Right ventricle myocardium superior (tissue), 1 donor: Measurements from ENCODE around the gene AAMDC. TPM values are rescaled to one million over a fixed set of nuclear protein-coding genes. Genes with fewer than 3 reads are reported as not detected.
"Not testable (repeated sequence)": the region's sequence is repeated elsewhere in the genome, so short reads cannot be mapped to it uniquely, and the experiment has no call there.

ENCODE experiments used
- ATAC-seq: fragments of 200-7000 bp; cut with Tn5 transposase; one replicate; pipeline ENCODE4 v1.9.1; 2020; ENCODE audit warnings: mild to moderate bottlenecking; ENCODE audit not compliant: poor library complexity
- DNase-seq: peaks from one replicate; pipeline ENCODE4 v3.0.0-alpha.2; 2020
- intact Hi-C: fragments of 100-400 bp; cut with DNase I; formaldehyde crosslinking; loops from one replicate; pipeline ENCODE4 v1.11.2; 2022
- total RNA-seq: library from RNA; stranded (reverse); fragmentation: NEBNext Ultra II Directional; extraction: Animal tissue kit (Norgen Biotek cat#: 25700); gene quantifications from one replicate; pipeline ENCODE4 v1.2.1, GENCODE V29; 2021
- donor health status: DM: no; HTN: yes; CAD: no; lungs with severe emphysema.

AAMDC gene
- total RNA-seq, 1 donor from 2014 or later: 127 TPM

DNA sequence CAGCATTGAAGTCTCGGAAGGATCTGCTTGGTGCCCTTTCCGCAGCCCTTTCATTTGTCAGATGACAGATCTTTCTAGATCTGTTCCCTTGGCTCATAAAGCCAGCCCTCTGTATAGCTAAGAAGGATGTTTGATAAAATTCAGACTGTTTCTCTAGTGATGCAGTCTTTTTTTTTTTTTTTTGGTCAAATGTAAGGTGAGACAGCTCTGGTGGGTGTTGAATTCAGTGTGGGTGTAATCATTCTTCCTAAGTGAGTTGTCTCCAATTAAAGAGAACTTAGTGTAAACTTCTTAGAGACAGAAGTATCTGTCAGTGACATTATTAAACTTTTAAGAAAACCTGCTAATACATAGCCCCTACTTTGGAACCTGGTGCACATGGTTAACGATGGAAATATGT lies 53.3 kb downstream of the AAMDC start:
- intact Hi-C loops: no loop called here
- no peak for ATAC-seq
- no peak for DNase-seq

- DNase-seq: no peak
- intact Hi-C loops: no loop called here
- no peak for ATAC-seq
Observed at GRCh38 chr11:77876045-77876444, 55.1 kb downstream of the AAMDC start.

GRCh38 chr11:77878247-77878646 lies 57.3 kb downstream of the AAMDC start:
- intact Hi-C loops, DNase-seq: not testable (repeated sequence)
- ATAC-seq: peak; percentile 71

- peak; percentile 81 for ATAC-seq
- intact Hi-C loops: no loop called here
- DNase-seq: peak; percentile 83
Observed at GRCh38 chr11:77879218-77879617, 58.3 kb downstream of the AAMDC start.

DNA sequence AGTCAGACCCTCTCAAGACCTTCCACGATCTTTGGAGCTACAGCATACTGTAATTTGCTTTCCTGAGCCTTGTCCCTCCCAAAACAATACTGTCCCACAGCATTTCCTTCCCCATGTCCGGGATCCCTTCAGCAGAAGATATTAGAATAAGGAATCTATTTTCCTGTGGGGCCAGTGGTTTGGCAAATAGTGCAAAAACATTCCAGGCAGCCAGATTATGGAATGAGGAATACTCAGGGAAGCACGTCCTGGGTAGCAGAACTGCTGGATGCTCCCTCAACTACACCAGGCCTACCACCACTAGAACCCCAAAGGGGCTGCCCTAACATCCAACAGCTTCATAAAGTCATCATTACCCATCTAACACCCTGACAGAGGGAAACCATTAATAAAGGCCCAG lies 61.5 kb downstream of the AAMDC start:
- DNase-seq: no peak
- intact Hi-C loops: no loop called here
- ATAC-seq: no peak

GRCh38 chr11:77883775-77884174 lies 62.8 kb downstream of the AAMDC start:
- DNase-seq: no peak
- no peak for ATAC-seq
- intact Hi-C loops: no loop called here

DNA sequence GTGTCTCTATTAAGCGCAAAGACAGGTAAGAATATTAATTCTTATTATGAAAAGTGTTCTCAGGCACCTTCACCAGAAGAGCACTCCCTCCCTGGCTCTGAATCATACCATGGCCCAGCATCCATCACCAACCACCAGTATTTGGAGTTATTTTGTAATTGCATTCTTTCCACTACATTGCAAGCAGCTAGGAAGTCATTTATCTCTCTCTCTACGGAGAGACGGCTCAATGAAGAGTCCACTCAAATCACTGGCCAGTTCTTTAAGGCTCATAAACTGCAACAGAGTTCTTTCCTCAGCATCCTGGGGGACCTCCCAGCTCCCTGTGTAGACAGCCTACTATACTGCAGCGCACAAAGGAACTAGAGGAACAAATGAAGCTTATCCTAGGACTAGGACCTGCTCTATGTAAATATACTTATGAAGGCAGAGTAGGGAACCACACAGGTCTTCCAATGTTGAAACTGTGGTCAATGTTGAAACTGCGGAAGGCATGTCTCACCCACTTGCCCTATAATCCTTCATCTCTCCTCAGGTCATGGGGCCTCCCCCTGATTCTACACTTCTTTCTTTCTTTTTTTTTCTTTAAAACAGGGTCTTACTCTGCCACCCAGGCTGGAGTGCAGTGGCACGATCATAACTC lies 63.4 kb downstream of the AAMDC start:
- no peak for ATAC-seq
- DNase-seq: no peak
- intact Hi-C loops: no loop called here

DNA sequence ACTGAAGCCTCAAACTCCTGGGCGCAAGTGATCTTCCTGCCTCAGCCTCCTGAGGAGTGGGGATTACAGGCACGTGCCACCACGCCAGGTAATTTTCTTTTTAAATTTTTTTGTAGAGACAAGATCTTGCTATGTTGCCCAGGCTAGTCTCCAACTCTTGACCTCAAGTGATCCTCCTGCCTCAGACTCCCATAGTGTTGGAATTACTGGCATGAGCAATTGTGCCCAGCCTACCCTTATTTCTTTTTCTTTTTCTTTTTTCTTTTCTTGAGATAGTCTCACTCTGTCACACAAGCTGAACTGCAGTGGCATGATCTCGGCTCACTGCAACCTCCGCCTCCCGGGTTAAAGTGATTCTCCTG lies 63.9 kb downstream of the AAMDC start:
- no peak for DNase-seq
- ATAC-seq: no peak
- intact Hi-C loops: no loop called here

- intact Hi-C loops: no loop called here
- DNase-seq (no peak), ATAC-seq (no peak)
Observed at GRCh38 chr11:77886401-77886800, 65.5 kb downstream of the AAMDC start.

GRCh38 chr11:77889045-77889444 lies 68.1 kb downstream of the AAMDC start:
- intact Hi-C loops, DNase-seq, ATAC-seq: not testable (repeated sequence)

- DNase-seq, ATAC-seq, intact Hi-C loops: not testable (repeated sequence)
Observed at GRCh38 chr11:77890100-77890614, 69.2 kb downstream of the AAMDC start.

DNA sequence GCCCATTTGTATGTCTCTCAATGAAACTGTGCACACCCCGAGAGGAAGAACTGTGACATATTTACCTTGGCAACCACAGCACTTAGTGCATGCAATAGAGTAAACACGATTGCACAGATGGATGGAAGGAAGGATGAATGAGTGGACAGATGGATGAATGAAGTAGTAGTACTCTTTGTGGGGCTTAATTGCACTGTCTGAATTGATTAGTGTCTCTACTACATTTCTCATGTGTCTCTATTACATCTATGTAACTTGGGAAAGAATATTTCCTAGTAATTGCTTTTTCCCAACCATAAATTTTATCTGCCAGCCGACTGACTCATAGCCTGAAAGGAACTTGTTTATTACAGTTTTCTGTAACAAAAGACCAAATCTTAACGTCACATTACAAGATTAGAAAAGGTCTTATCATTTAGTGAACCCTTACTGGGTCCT lies 69.7 kb downstream of the AAMDC start:
- ATAC-seq, intact Hi-C loops, DNase-seq: not testable (repeated sequence)

DNA sequence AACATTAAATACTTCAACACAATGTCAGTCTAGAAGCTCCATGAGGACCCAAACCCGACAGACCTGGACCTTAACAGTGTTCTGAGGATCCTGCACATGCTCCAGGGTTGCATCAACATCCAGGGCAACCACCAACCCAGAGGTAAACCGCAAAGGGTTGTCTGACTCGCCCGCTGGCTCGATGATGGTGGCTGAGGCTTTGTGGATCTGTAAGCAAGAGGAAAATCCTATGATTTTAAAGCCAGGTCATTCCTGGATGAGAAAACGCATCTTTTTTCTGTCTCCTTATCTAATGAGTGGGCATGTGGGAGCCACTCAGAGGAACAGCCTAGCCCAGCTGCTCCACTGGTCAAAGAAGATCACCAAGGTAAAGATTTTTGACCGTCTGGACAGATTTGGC lies 70.3 kb downstream of the AAMDC start:
- DNase-seq, ATAC-seq, intact Hi-C loops: not testable (repeated sequence)

DNA sequence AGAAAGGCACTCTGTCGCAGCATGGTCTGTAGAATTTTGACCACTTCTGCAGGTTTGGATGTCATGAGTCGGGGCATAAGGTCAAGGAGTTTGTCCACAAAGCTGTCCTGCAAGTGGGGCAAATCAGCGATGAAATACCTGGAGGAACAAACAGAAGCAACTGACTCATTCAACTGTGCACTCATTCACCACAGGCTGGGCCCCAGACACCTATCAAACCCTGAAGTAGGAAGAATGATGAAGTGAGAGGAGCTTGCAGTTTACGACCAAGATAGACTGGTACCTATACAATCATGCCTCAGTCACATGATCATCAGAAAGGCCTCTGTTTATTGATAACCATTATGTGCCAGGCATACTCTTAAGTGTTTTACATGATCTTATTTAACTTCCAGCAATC lies 70.8 kb downstream of the AAMDC start:
- ATAC-seq, DNase-seq, intact Hi-C loops: not testable (repeated sequence)

DNA sequence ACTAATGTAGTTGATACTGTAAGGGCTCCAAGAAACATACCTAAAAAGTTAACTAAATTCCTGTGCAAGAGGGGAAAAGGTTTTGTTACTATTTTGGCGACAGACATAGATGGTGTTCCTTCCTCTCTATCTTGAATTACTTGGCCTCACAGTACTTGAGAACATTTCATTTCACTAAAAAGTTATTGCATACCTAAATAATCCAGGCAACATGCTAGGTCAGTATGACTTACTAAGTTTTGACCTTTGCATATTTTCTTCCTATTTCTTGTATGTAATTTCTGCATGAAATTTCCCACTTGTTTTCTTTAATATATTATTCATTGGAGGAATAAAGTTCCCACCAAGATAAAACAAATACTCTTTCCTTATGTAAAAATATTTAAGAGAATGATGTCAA lies 74.0 kb downstream of the AAMDC start:
- ATAC-seq, intact Hi-C loops, DNase-seq: not testable (repeated sequence)

- ATAC-seq (no peak), DNase-seq (no peak)
- intact Hi-C loops: no loop called here
Observed at GRCh38 chr11:77908835-77909234, 87.9 kb downstream of the AAMDC start.

- DNase-seq (no peak), ATAC-seq (no peak)
- intact Hi-C loops: no loop called here
Observed at GRCh38 chr11:77909277-77909676, 88.3 kb downstream of the AAMDC start.

GRCh38 chr11:77910828-77911227 lies 89.9 kb downstream of the AAMDC start:
- DNase-seq, ATAC-seq, intact Hi-C loops: not testable (repeated sequence)

DNA sequence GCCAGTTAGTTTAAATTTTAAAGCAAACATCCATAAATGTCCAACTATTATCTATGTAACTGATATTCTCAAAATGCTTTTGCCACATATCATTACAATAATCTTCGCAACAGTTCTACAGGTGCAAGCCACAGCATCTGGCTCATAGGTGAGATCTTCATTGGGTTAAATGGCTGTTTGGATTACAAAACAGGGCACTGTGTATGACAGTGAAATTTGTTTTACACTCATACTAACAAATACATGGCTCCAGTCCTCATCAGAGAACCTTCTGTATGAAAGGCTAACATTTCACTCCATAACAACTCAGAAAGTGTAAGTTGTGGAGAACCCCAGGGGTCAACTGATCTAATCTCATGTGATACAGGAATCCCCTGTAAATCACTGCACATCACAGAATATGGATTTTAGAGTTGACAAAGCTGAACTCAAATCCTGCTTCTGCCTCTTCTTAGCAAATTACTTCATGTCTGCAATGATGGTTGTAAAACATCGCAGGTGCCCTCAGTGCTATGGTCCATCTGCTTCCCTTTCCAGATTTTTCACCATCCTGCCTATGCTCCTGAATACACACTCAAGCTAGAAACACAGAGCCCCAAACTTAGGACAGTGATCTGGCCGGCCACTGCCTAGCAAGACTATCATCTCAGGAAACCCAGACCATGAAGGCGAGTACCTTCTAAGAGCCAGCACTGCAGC lies 92.8 kb downstream of the AAMDC start:
- DNase-seq, intact Hi-C loops, ATAC-seq: not testable (repeated sequence)

DNA sequence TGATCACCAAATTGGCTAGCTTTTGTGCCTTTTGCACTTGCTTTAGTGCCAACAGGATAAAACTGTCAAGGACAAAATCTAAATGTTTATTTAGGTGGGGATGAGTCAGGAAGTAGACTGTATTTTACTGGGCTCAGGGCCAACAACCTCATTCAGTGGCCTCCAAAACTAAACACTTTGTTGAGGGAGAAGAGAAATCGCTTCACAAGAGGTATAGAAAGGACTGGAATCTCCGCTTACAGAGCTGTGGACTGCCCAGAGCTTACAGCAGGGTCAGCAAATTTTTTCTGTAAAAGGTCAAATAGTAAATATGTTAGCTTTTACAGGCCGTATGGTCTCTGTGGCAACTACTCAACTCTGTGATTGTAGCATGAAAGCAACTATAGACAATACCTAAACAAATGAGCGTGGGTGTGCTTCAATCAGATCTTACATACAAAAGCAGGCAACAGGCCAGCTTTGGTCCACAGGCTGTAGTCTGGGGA lies 93.4 kb downstream of the AAMDC start:
- ATAC-seq, DNase-seq, intact Hi-C loops: not testable (repeated sequence)
